ENCODE results near the gene NPC1L1.

NPC1L1 gene

GRCh38 chr7:44541028-44541869, at the start of gene NPC1L1:
Gene NPC1L1 (minus strand): TSS chr7:44541330. CDS start chr7:44541259, 71 bp downstream.
- no peak for DNase-seq

GRCh38 chr7:44590910-44591309, 49.8 kb upstream of the NPC1L1 start:
- no peak for DNase-seq

- peak; percentile 62 for DNase-seq
Observed at GRCh38 chr7:44587843-44588711, 46.9 kb upstream of the NPC1L1 start.

GRCh38 chr7:44583146-44583865, 42.2 kb upstream of the NPC1L1 start:
- DNase-seq = no peak

GRCh38 chr7:44581879-44582603, 40.9 kb upstream of the NPC1L1 start, which contains the start of gene TMED4:
Gene TMED4 (minus strand): TSS chr7:44582231. CDS start chr7:44582206, 25 bp downstream.
- DNase-seq = peak; percentile 98

GRCh38 chr7:44580945-44581878, 40.1 kb upstream of the NPC1L1 start:
- no peak for DNase-seq

- no peak for DNase-seq
Observed at GRCh38 chr7:44576228-44576627, 35.1 kb upstream of the NPC1L1 start.

- DNase-seq = no peak
Observed at GRCh38 chr7:44575054-44575453, 33.9 kb upstream of the NPC1L1 start.

- no peak for DNase-seq
Observed at GRCh38 chr7:44574287-44574872, 33.2 kb upstream of the NPC1L1 start.

GRCh38 chr7:44573464-44574286, 32.5 kb upstream of the NPC1L1 start, which contains the start of gene DDX56:
Gene DDX56 (minus strand): TSS chr7:44573908. CDS start chr7:44573895, 13 bp downstream.
- DNase-seq = peak; percentile 91

GRCh38 chr7:44572771-44573170, 31.6 kb upstream of the NPC1L1 start:
- no peak for DNase-seq

- DNase-seq = no peak
Observed at GRCh38 chr7:44569959-44570358, 28.8 kb upstream of the NPC1L1 start.

- DNase-seq = no peak
Observed at GRCh38 chr7:44568771-44569560, 27.8 kb upstream of the NPC1L1 start.

GRCh38 chr7:44567884-44568283, 26.8 kb upstream of the NPC1L1 start:
- no peak for DNase-seq

GRCh38 chr7:44566680-44567079, 25.6 kb upstream of the NPC1L1 start:
- no peak for DNase-seq

GRCh38 chr7:44565795-44566559, 24.8 kb upstream of the NPC1L1 start:
- DNase-seq = no peak

- DNase-seq = peak; percentile 30
Observed at GRCh38 chr7:44565097-44565794, 24.1 kb upstream of the NPC1L1 start.
